Astrocyte of the spinal cord (primary cell): ENCODE results near the gene C10orf71.

Experiments
- DNase-seq: peaks from one replicate; pipeline ENCODE4 v3.0.0; 2011; ENCODE audit warnings: low read depth, low spot score
- H3K4me3 ChIP-seq: 2 replicates; pipeline ENCODE4 v1.5.1; 2011; ENCODE audit warnings: low read depth, mild to moderate bottlenecking, low read length, moderate library complexity
- in situ Hi-C: cut with HindIII; loops from 2 replicates; pipeline ENCODE4 v1.10.0; 2017; ENCODE audit warnings: low sequenced_read_pairs
- TF ChIP-seq, protein P1 (sequence below): IDR thresholded peaks from 2 replicates; pipeline ENCODE4 v1.5.1; 2012; ENCODE audit warnings: low read depth, mild to moderate bottlenecking, low read length, inconsistent platforms

C10orf71 gene

DNA sequence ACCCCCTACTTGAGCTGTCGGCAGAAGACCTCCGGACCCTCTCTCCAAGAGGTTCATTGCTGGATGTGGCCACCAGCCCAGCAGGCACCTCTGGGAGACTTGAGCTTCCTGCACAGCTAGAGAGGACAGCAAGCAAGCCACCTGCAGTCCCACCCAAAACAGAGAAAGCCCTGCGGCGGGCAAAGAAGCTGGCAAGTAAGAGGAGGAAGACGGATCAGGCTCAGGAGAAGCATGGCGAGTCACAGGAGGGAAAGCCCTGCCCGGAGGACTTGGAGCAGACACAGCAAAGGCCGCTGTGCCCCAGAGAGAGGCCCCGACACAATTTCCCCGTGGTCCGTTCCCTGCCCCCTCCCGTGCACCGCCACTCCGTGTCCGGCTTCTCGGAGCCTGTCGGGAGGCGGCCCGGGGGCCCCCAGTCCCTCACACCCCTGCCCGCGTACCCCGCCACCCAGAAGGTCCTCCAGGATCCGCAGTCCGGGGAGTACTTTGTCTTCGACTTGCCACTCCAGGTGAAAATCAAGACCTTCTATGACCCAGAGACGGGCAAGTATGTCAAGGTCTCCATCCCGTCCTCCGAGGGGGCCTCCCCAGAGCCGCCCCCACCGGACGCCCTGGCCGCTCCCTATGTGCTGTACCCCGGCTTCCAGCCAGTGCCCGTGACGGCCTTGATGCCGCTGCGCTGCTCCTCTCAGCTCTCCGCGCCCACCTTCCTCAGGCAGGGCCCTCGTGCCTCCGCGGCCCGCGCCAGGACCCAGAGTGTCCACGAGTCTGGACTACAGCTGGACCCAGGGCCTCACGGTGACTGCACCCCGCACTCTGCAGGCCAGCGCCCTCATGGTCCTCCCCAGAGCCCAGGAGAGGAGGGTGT, 27.2 kb downstream of the C10orf71 start:
- DNase-seq, result no peak
- TF ChIP-seq, protein P1, sequence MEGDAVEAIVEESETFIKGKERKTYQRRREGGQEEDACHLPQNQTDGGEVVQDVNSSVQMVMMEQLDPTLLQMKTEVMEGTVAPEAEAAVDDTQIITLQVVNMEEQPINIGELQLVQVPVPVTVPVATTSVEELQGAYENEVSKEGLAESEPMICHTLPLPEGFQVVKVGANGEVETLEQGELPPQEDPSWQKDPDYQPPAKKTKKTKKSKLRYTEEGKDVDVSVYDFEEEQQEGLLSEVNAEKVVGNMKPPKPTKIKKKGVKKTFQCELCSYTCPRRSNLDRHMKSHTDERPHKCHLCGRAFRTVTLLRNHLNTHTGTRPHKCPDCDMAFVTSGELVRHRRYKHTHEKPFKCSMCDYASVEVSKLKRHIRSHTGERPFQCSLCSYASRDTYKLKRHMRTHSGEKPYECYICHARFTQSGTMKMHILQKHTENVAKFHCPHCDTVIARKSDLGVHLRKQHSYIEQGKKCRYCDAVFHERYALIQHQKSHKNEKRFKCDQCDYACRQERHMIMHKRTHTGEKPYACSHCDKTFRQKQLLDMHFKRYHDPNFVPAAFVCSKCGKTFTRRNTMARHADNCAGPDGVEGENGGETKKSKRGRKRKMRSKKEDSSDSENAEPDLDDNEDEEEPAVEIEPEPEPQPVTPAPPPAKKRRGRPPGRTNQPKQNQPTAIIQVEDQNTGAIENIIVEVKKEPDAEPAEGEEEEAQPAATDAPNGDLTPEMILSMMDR, result no peak
- in situ Hi-C loops, result no loop called here
- no peak overlapping the region for H3K4me3 ChIP-seq

DNA sequence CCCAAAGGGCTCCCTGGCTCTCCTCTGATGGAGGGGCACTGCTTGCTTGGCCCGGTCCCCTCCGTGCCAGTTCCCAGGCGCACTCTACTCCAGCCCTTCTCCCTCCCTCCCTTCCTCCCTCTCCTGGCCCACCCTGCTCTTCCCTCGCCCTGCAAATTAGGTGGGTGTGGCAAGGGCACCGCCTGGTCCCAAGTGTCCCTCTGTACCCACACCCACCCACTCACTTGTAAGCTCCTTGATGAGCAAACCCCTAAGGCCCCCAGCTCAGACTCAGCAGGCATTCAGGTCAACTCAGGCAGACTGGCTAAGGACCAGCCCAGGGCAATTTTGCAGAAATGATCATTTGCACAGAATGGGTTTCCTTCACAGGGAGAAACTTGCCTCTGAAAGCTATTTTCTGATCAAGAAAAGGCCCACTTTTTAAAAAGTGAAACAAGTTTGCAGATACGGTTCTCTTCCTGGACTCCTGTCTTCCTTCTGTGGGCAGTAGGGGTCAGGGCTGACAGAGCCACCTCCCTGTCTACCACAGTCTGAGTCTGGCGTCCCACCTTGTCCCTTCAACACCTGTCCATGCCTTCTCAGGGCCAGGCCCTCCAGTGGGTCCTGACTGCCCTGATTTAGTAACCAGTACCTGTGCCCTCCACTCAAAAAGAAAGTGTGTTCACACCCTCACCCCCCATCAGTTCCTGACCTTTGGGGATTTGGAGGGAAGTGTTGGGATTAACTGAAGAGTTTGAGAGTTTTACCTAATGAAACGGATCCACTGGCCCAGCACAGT, 28.3 kb downstream of the C10orf71 start:
- TF ChIP-seq, protein P1, result no peak
- H3K4me3 ChIP-seq, result no peak overlapping the region
- no peak for DNase-seq
- in situ Hi-C loops, result no loop called here

DNA sequence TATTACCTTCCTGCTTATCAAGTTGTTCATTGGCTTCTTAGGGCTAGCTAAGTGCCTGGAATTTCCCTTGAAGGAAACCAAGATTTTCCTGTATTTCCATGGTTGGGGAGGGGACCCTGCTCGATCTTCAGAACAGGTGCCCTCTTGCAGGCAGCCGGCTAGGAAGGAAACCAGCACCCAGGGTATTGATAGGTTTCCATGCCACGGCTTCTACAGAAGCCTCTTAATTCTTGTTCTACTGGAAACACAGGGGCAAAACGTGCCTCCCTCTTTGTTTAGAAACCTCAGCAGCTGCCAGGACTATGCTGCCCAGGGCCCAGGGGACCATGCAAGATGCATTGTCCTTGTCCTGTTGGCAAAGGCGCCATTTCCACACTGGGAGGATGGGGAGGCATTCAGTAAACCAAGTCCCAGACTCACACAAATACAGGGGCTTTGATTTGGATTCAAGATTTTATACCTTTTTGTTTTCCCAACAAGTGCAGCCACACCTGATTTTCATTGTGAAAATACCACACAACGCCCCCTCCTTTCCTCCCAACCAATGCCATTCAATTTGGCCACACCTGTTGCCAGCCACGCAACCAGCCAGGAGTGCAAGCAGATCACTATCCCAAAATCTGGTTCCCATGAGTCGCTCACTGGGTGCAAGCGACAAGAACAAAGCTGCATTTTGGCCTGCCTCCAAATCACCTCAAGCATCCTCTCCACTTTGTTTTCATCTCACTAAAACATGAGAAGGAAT, 29.6 kb downstream of the C10orf71 start:
- DNase-seq, result no peak
- in situ Hi-C loops, result no loop called here
- TF ChIP-seq, protein P1, result no peak
- no peak overlapping the region for H3K4me3 ChIP-seq

DNA sequence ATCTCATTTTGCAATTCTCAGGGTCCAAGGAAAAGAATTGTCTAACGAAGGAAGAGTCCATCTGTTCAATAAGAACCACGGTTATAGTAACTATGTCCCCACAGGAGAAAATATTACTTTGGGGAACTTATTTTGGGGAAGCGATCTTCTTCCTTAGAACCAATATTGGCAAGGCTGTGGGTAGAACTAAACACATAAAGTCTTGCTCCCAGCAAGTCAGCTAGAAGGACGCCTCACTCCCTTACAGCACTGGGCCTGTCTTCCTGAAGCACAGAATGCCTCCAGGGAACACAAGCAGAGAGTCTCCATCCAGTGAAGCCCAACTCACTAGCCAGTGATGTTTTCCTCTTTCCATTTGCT, 30.2 kb downstream of the C10orf71 start:
- DNase-seq, result no peak
- in situ Hi-C loops, result no loop called here
- TF ChIP-seq, protein P1, result no peak
- H3K4me3 ChIP-seq, result no peak overlapping the region

DNA sequence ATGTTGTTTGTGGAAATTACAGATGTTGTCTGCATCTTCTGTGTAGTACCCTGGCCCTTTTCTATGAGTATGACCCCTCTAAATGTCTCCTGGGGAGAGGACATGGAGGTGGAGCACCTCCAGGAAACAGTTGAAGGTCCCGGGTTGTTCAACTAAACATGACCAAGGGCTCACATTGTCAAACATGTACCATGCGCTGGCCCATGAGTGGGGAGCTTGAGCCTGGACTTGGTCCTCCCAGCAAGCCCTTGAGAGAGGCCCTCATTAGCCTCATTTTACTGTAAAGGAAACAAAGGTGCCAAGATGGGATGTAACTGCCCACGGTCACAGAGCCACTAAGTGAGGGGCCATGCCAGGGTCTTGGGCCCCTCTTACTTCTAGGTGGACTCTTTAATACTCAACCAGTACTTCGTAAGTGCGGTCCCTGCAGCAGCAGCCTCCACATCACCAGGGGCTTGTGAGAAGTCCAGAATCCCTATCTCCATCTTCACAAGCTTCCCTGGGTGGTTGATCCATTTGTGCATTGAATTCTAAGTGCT, 31.2 kb downstream of the C10orf71 start:
- H3K4me3 ChIP-seq, result no peak overlapping the region
- DNase-seq, result no peak
- TF ChIP-seq, protein P1, result no peak
- in situ Hi-C loops, result no loop called here

DNA sequence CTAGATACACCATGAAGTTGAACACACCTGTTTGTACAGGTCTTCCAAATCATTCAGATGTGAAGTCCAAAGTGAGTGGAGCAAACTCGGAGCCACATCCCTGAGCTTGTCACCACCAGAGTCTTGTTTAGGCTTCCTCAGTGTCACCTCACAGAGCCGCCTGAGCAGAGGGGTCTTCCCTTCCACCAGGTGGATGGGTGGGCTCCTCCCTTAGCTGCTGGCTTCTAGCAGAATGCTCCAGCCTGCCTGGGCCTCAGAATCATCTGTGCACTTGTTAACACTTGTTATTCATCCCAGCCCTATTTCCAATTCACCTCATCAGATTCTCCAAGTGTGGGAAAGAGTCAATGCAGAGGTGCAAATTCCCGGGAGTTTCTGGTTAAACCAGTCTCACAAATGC, 32.5 kb downstream of the C10orf71 start:
- TF ChIP-seq, protein P1, result no peak
- H3K4me3 ChIP-seq, result no peak overlapping the region
- DNase-seq, result no peak
- in situ Hi-C loops, result no loop called here
